ENCODE data around the gene ABHD6.
"Not testable (repeated sequence)": the region's sequence is repeated elsewhere in the genome, so short reads cannot be mapped to it uniquely, and the experiment has no call there.

The ABHD6 gene

GRCh38 chr3:58210761-58211460 is 26.7 kb upstream of the ABHD6 start, which contains the start of gene DNASE1L3:
DNASE1L3 (minus strand) TSS chr3:58210972; CDS start chr3:58210906, 66 bp downstream.
- DNase-seq, result no peak

DNA sequence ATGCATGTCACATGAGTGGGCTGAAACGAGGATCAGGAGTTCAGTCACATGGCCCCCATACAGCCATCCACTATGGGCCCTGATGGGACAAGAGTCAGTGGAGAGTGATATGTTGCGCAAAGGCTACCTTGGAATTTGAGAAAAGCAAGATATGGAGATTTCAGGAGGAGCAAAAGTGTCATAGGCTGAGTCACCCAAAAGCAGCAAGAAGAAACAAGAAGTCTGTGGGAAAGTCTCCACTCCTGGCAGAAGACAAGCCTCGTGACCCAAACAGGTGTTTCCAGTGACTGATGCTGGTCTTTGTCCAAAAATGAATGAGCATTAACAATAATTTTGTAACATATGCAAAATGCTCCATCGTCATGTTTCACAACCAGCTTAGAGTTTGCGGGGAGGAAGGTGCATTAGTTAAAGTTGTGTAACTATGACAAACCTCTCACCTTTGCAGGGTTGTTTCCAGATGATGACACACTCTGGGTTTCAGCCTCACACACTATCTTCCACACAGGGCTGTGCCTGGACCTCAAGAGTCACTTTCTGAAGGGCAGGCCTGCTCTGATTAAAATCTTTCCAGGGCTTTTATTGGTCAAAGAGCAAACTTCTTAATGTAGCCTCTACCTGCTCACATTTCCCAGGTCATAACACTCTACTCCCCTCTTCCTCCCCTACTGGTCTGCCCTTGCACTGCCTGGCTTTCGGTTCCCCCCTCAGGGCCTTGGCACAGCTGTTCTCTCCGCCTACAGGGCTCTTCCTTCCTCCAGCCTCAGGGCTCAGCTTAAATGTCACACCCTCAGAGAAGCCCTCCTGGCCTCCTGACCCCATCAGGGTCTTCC is 22.9 kb upstream of the ABHD6 start:
- DNase-seq, result peak in 1 of 2 donors; percentile 42

DNA sequence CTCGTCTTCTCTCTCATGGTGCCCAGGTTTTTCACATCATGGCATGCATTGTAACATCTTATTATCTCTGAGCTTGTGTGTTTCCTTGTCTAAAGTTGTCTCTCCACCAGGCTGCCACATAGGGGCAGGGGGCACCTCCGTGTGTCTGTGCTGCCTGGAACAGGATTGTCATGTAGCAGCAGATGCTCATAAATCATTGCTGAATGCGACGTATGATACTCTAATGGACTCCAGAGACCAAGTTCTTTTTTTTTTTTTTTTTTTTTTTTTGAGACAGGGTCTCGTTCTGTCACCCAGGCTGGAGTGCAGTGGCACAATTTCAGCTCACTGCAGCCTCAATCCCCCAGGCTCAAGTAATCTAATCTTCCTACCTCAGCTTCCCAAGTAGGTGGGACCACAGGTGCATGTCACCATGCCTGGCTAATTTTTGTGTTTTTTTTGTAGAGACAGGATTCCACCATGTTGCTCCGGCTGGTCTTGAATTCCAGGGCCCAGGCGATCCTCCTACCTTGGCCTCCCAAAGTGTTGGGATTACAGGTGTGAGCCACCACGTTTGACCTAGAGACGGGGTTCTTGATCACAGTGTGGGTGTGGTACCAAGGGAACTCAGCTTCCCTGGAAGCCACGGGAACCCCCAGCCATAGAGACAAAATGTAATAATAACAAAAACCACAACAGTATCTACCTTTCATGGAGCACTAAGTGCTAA is 22.1 kb upstream of the ABHD6 start:
- DNase-seq, result no peak

DNA sequence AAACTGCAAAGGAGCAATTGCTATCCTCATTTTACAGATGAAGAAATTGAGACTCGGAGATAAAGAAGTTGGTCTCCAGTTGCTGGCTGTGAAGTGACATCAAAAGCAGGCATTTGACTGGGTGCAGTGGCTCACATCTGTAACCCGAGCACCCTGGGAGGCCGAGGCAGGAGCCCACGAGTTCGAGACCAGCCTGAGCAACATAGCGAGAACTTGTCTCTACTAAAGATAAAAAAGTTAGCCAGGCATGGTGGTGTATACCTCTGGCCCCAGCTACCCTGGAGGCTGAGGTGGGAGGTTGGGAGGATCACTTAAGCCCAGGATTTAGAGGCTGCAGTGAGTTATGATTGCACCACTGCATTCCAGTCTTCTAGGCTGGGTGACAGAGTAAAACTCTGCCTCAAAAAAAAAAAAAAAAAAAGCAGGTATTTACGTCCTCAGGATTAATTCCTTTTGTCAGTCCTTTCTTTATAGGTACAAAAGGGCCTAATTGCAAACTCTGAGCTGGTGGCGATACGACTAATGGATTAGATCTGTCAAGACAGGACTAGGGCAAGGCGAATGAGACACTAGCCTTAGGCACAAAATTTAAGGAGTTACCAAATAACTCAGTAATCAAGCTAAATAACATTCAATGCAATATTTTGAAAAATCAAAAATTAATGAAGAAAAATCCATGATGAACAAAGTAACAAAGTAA is 20.9 kb upstream of the ABHD6 start:
- no peak for DNase-seq

GRCh38 chr3:58217209-58217811 is 20.3 kb upstream of the ABHD6 start:
- peak; percentile 66 to 67 for DNase-seq

DNA sequence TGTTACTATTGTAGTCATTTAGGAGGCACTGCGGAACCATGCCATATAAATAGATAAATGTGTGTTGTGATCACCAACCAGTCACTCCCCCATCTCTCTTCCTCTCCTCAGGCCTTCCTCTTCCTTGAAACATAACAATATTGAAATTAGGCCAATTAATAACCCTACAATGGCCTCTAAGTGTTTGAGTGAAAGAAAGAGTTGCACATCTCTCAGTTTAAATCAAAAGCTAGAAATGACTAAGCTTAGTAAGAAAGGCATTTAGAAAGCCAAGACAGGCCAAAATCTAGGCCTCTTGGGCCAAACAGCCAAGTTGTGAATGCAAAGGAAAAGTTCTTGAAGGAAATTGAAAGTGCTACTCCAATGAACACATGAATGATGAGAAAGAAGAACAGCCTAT is 18.7 kb upstream of the ABHD6 start:
- DNase-seq, result no peak

DNA sequence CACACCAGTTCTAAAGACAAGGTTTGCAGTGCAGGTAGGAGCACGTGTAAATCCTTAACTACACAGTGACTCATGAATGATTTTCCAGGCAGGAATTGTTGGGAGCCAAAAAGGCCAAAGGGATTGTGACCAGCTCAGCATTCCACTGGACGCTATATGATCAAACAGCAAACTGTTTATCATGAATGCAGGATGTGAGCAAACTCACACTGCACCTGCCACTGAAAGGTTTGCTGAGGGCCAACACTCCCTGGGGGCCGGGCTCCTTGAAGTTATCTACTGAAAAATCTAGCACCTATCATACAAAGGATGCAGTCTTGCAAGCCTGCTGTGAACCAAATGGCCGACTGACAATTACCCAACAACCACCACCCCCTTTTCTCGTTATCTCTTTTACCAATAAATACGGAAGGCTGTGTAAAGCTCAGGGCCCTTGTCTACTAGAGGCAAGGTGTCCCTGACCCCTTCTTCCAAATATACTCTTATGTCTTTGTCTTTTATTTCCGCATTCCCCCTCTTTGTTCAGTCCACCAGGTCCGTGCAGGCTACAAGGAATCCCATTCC is 15.3 kb upstream of the ABHD6 start:
- no peak for DNase-seq

DNA sequence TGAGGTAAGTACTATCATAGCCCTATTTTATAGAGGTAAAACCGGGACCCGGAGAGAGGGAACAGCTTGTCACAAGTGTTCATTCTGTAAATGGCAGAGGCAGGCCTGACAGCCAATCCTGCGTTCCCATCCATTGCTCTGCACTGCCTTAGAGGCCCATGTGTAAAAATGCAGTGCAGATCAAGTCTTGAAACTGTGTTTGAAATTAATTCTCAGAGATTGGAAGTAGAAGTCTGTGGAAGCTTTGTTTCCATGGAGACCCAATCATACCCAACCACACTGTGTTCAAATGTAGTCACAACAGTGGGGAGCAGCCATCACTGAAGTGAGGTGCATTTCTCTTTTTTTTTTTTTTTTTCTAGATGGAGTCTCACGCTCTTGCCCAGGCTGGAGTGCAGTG is 13.7 kb upstream of the ABHD6 start:
- no peak for DNase-seq

GRCh38 chr3:58227933-58228332 is 9.7 kb upstream of the ABHD6 start:
- not testable (repeated sequence) for DNase-seq

DNA sequence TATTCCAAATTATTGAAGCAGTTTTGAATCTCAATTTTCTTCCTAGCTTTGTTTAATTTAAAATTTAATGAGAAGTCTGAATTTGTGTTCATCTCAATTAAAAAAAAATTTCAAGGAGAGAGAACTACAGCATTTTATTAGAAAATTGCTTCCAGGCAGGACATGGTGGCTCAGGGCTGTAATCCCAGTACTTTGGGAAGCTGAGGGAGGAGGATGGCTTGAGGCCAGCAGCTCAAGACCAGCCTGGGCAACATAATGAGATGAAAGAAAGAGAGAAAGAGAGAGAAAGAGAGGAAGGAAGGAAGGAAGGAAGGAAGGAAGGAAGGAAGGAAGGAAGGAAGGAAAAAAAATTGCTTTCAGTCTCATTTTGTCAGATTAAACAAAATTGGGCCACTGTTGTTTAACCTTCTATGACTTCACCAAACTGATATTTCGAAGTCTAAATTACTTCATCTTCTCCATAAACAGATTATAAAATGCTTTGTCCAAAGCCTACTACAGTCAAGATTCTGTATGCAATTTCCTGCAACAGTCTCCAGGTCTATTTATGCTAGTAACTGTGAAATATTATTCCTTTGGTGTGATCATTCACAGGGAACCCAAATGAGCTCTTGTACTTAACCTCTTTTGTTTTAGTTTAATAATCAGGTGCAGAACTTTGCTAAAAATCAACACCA is 6.6 kb upstream of the ABHD6 start:
- DNase-seq, result no peak

DNA sequence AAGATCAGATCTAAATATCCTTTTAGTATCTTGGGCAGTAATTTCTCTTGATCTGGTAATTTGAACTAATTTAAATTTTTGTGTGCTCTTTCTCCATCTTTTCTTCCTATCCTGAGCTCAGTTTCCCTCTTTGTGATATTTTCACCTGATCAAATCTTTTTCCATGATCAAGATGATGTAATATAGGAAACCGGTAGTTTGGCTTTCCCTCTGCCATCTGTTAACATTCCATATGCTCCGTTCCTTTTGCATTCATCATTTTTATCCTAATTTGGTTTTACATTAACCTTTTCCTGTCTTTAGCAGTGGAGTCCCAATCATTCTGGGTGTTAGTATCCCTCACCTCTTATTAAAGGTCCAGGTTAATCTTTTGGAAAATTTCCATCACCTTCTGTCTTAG is 5.9 kb upstream of the ABHD6 start:
- DNase-seq, result no peak

DNA sequence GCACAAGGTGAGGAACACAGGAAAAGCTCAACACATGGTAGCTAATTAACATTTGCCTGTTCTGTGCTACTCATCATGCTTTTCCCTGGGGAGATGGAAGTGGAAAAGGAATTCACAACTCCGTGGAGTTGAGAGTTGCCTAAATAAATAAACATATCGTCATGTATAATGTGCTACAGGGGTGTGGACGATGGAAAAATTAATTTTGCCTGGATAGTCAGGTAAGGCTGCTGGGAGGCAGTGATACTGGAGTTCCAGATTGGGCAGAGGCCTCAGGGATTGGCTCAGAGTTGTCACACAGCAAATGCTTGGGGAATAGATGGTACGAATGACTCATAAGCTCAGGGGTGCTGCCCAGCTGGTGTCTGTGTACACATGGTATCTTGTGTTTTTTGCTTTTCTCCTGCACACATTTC is 3.1 kb upstream of the ABHD6 start:
- no peak for DNase-seq

DNA sequence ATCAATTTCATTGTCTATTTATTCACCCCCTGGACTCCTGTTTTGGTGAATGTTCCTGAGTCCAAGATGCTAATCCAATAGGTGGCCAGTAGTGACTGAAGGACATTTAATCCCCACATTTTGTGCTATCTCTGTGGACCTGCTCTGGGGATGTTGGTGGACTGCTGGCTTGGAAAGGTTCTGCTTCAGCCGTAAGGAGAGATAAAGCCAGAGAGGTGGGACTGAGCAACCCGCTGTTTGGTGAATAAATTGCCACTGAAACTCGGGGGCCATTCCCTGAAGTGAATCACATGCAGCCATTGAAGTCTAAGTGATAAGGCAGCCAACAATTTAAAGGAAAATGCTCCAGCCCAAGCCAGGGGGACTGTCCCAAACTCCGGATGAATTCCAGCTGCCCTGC is 1.6 kb upstream of the ABHD6 start:
- no peak for DNase-seq

- DNase-seq, result no peak
These were observed 910 bp upstream of the ABHD6 start for GRCh38 chr3:58236527-58237237.

DNA sequence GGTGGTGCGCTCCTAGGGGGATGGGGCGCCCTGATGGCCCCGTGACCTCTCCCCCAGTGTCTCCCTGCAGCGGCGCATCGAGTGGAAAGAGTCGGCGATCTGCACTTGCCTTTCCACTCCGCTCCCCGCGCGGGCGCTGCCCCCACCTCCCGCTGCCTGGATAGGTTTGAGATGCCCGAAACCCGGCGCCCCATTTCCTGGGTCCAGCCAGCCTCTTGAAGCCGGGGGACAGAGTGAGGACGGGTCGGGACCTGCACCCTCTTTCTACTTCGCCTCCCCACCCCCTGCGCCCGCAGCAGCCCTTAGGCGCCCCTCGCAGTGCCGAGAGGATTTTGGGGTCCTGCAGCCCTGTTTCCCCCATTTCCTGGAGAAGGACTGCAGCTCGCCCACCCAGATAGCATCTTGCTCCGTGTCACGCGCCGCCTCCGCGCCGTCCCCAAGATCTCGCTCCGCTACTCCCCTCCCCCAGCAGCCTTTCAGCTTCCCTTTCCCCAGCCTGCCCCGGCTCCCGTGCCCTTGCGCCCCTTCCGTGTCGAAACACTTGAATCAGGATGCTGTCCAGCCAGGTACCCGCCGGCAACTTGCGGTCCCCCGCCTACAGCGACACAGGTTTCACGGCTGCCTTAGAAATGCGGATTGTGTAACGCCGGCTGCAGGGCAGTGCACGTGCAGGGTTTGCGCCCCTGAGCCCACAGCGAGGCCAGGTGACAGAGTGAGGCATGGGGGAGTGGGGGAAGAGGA is 519 bp downstream of the ABHD6 start:
- DNase-seq, result peak; percentile 27 to 31

DNA sequence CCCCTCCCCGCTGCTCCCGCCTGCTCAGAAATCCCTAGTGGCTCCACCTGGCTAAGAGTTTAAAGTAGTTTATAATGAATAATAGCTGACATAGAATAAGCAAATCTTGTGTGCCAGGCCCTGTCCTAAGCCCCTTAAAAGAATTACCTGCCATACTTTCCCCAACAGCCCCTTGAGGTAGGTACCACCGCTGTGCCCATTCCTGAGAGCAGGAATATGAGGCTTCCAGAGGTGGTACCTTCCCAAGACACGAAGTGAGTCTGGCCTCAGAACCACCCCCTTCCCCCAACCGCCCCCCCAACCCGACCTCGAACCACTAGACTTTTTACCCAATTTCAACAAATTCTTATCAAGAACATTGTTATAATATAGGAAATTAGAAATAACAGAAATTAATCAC is 1.2 kb downstream of the ABHD6 start:
- no peak for DNase-seq

- DNase-seq, result no peak
These were observed 3.9 kb downstream of the ABHD6 start for GRCh38 chr3:58241306-58242044.

DNA sequence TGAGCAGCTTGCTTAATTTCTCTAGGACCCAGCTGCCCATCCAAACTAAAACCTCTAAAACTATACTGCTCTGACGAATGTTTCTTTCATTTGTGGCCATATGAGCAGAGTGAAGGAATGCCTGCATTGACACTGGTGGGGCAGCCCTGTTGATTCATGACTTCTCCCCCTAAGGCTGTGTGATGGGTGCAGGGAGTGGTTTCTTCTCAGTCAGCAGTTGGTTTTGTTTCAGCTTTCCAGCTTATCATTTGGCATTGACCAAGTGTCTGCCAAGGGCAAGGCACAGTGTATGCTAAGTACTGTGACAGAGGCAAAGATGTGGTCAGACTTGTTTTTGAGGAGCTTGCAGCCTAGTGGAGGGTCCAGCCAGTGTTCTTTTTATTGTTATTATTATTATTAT is 4.7 kb downstream of the ABHD6 start:
- no peak for DNase-seq

DNA sequence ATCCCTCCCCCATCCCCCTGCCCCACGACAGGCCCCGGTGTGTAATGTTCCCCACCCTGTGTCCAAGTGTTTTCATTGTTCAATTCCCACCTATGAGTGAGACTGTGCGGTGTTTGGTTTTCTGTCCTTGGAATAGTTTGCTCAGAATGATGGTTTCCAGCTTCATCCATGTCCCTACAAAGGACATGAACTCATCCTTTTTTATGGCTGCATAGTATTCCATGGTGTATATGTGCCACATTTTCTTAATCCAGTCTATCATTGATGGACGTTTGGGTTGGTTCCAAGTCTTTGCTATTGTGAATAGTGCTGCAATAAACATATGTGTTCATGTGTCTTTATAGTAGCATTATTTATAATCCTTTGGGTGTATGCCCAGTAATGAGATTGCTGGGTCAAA is 5.3 kb downstream of the ABHD6 start:
- DNase-seq, result not testable (repeated sequence)
